HG02678 (cell line): Measurements from ENCODE around the gene CIBAR2.
"Not testable (repeated sequence)": the region's sequence is repeated elsewhere in the genome, so short reads cannot be mapped to it uniquely, and the experiment has no call there.

ENCODE experiments used
- ATAC-seq: cut with Tn5 transposase; IDR thresholded peaks from one replicate; pipeline ENCODE4 v1.9.1; 2021; ENCODE audit warnings: mild to moderate bottlenecking, moderate library complexity; ENCODE audit not compliant: unreplicated experiment

Gene CIBAR2

DNA sequence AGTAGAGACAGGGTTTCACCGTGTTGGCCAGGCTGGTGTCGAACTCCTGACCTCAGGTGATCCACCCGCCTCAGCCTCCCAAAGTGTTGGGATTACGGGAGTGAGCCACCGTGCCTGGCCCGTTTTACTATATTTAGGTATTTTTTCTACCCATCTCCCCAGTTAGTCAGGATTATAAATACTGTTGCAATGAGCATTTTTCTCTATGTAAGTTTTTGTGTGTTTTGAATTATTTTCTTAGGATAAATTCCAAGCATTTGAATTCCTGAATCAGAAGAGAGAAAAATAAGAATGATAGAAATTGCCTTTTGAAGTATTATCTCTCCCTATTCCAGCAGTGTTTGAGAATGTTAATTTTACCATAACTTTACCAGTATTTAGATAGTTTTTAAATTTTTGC is 48.1 kb downstream of the CIBAR2 start:
- ATAC-seq: no peak

DNA sequence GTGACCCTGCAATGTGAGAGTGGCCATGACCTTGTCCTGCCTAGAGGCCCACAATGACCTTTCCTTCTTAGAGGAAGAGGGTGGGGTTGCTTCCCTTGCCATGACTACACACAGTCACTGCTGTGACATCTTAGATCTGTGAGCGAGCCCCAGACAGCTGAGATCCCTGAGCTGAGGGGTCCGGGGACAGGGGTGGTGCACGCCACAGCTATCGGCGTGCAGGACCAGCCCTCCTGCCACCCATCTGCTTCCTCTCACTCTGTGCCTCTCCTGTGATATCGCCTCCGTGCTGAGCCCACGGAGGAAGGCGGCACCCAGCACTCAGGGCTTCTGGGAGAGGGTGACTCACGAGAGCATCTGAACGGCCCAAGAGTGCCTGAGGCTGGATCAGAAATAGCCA is 49.4 kb downstream of the CIBAR2 start:
- ATAC-seq: no peak

DNA sequence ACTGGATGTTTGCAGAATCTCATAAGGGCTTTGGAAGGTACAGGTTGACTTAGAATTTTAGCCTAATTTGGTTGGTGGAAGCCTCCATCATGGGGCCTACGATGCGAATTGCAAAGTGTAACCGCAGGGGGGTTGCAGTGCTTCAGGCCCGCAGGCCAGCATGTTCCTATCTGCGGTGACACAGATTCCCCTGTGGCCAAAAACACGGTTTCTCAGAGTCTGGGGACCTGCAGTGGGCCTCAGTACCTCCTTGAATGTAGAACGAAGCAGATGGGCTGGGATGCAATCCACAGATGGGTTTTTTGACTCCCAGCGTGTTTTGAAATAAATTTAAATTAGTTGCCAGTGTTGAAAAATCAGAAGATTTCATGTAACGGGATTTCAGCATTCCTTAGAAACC is 49.9 kb downstream of the CIBAR2 start:
- ATAC-seq: no peak

- ATAC-seq: no peak
Observed at GRCh38 chr16:85061566-85061965, 50.7 kb downstream of the CIBAR2 start.

DNA sequence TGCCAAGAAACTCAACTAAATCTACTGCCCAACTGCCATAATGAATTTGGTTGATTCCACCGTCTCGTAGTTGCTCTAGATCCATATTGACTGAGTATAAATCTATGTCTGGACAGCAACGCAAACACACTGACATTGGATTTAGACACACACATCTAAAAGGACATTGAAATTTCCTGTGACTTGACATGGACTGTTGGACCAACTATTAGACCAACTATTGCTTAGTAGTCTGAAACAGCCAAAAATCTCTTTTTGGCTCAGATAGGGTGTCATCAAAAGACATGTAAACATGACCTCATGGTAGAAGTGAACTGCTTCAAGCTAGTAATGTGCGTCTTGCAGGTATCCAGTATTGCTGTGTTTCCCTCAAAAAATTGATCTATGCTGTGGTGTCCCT is 53.4 kb downstream of the CIBAR2 start:
- no peak for ATAC-seq

DNA sequence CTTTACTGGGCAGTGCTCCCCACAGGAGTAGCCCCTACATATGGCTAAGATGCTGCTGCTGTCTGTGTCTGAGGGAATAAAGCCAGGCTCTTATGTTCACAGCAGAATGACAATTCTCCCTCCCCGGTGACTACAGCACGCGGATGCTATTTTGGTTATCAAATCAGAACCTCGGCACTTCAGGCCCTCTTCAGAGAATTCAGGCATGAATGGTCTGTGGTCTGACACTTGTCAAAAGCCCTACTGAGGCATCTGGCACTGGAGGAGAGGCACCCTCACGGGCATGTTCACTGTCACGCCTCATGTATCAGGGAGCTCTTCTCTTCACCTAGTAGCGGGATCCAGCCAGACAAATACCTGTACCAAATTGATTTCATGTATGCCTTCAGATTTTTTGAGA is 54.3 kb downstream of the CIBAR2 start:
- no peak for ATAC-seq

DNA sequence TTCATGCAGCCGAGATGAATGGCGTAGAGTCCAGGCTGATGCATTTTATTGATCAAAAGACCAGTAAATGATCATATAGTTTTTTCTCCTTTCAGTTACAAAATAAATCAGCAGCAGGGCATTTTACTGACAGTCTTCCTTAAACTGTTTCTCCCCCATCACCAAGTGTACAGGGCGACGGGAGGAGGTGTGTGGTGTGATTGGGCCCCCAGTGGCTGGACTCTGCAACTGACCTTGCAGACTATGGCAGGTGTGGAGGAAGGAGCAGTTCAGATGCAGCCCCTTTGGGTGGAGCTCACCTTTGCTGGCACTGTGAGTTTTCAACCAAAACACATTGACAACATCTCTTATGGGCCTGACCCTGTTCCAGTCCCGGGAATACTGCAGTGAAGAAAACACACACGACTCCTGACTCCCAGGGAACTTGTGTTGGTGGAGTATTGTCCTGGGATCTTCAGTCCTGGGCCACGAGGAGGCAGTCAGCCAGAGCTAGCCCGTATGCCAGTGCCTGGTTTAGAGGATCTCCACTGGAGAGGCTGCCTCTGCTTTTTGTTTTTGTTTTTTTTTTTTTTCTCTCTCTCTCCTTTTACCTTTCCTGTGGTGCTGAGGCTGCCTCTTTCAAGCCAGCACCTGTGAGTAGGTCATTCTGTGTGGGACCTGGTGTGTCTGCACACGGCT is 54.9 kb downstream of the CIBAR2 start:
- ATAC-seq: no peak

GRCh38 chr16:85056211-85056748 is 56.0 kb downstream of the CIBAR2 start:
- no peak for ATAC-seq

- peak; percentile 92 for ATAC-seq
Observed at GRCh38 chr16:85055493-85056210, 56.6 kb downstream of the CIBAR2 start.

DNA sequence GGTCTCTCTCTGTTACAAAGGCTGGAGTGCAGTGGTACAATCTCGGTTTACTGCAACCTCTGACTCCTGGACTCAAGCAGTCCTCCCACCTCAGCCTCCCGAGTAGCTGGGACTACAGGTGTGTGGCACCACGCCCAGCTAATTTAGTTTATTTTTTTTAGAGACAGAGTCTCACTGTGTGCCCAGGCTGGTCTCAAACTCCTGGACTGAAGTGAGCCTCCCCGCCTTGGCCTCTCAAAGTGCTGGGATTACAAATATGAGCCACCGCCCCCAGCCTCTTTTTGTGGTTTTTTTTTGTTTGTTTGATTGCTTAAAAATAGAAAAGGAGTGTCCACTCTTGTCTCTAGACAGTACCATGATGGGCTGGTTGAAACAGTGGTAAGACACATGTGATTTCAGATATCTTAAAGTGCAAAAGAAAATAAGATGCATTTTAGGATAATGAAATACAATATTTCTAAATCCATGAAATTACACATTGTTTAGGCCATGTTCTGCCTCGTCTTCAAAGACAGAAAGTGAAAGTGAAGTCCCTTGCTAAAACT is 57.3 kb downstream of the CIBAR2 start:
- ATAC-seq: no peak

DNA sequence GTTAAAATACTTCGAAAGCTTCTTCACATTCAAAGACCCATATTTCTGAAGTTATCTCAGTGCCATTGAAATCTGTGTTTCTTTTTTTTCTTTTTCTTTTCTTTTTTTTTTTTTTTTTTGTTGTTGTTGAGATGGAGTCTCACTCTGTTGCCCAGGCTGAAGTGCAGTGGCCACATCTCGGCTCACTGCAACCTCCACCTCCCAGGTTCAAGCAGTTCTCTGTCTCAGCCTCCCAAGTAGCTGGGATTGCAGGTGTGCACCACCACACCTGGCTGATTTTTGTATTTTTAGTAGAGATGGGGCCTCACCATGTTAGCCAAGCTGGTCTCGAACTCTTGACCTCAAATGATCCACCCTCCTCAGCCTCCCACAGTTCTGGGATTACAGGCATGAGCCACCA is 58.0 kb downstream of the CIBAR2 start:
- ATAC-seq: not testable (repeated sequence)

GRCh38 chr16:85052536-85052935 is 59.7 kb downstream of the CIBAR2 start:
- ATAC-seq: no peak

DNA sequence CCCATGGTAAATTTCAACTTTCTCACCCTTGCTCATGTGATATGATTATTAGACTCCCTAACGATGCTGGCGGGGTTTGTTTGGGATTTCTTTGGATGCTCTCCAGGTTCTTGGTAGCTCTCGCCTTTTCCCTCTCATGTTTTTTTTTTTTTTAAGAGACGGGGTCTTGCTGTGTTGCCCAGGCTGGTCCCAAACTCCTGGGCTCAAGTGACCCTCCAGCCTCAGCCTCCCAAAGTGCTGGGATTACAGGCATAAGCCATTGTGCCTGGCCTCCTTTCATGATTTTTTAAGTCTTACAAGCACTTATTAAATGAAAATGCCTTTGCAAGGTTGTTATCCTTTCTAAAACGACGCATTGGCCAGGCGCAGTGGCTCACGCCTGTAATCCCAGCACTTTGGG is 60.6 kb downstream of the CIBAR2 start:
- ATAC-seq: no peak

DNA sequence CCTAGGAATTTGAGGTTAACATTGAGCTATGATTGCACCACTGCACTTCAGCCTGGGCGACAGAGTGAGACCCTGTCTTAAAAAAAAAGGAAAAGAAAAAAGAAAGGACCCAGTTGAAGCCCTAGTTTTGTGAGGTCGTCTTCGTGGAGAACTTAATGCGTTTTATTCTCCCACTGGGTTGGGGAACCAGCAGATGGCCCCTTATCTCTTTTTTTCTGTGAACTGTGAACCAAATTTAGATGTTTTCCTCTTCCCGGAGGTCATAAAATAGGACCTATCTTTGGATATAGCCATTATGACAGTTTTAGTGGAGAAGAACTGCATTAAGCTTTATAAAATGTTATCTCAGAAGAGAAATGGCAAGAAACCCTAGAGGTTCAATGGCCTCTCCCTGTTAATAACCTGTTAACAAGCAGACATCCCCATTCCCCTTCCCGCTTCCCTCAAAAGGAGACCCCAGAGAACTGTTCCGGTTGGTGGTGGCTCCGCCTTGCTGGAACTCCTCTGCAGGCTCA is 61.1 kb downstream of the CIBAR2 start:
- no peak for ATAC-seq

DNA sequence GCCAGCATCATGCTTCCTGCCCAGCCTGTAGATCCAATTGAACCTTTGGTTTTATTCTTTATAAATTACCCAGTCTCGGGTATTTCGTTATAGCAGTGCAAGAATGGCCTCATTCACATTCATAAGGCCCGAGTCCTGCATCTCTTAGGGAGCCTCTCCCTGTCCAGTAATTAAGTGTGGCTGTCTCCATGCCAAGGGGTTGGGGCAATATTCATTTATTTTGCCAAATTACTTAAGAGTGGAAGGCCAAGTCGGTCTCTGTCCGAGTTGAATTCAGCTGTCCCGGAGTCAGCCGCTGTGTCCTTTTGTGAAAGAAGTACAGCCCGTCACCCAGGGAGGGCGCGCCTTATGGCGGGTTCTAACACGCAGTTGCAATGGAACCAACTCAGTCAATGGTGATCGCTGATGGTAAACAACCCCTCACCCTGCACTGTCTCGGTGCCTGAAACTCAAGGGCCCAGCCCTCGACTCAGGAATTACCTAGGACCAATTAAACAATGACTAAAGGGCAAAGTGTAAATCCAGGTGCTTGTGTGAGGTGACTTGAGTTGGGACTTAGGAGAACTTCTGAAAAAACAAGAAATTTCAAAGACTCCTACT is 62.5 kb downstream of the CIBAR2 start:
- no peak for ATAC-seq

DNA sequence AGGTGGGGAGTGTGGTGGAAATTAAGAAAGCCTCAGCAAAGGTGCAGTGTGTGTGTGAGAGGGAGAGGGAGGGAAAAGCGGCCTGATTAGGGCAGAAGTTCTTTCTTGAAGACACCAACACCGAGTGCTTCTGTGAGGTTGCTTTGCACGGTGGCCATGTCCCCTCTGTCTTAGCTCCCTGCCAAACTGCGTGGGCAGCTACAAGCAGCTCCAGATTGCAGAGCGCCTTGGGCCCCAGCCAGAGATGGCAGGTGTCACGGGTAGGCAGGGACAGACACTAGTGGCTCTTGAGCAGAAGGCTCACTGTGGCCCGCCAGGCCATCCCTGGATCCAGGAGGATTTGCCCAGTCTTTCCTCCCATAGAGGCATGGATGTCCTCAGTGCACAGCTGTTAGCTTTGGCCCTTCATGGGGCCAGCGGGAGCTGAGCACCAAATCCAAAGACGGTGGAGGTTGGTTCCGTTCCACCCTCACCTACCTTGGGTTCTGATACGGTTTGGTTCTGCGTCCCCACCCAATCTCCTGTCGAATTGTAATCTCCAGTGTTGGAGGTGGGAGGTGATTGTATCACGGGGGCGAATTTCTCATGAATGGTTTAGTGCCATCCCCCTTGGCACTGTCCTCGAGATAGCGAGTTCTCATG is 63.2 kb downstream of the CIBAR2 start:
- ATAC-seq: no peak
